ENCODE results near the gene LPP.
"Not testable (repeated sequence)": the region's sequence is repeated elsewhere in the genome, so short reads cannot be mapped to it uniquely, and the experiment has no call there.

Gene LPP

GRCh38 chr3:188125076-188125475 is 28.9 kb upstream of the LPP start:
- DNase-seq (ENCODE audit: low spot score): no peak
- ChIA-PET POLR2A (ENCODE audit: low non-redundant PET) (no interaction called here), CTCF (no interaction called here)
- no peak overlapping the region for H3K27ac ChIP-seq
- TF ChIP-seq, protein P1, sequence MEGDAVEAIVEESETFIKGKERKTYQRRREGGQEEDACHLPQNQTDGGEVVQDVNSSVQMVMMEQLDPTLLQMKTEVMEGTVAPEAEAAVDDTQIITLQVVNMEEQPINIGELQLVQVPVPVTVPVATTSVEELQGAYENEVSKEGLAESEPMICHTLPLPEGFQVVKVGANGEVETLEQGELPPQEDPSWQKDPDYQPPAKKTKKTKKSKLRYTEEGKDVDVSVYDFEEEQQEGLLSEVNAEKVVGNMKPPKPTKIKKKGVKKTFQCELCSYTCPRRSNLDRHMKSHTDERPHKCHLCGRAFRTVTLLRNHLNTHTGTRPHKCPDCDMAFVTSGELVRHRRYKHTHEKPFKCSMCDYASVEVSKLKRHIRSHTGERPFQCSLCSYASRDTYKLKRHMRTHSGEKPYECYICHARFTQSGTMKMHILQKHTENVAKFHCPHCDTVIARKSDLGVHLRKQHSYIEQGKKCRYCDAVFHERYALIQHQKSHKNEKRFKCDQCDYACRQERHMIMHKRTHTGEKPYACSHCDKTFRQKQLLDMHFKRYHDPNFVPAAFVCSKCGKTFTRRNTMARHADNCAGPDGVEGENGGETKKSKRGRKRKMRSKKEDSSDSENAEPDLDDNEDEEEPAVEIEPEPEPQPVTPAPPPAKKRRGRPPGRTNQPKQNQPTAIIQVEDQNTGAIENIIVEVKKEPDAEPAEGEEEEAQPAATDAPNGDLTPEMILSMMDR (conservative IDR thresholded peaks at IDR 0.05; ENCODE audit: low read depth): no peak

DNA sequence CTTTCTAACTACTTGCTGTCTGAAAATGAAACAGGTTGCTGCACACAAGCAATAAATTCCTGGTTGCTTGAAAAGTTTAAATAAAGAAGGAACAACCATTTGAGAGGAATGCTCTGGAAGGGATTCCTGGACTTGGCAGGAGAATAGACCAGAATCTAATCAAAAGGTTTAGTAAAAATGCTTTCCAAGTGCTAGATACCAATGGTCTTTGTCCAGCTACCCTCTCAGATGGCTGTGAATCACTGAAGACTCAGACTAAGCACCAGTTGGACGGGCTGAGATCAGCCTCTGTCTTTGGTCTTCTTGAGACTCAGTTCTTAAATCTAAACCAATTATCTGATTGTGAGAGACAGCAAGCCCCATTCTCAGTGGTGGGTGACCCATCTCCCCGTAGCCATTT is 27.7 kb upstream of the LPP start:
- no peak overlapping the region for H3K27ac ChIP-seq
- TF ChIP-seq, protein P1 (conservative IDR thresholded peaks at IDR 0.05; ENCODE audit: low read depth): no peak
- DNase-seq (ENCODE audit: low spot score): no peak
- CTCF ChIA-PET: interaction anchor here (0.6 kb wide), 1 partner anchor 9 kb away, joined by 3 read pairs; no protein-coding TSS in a partner anchor
- POLR2A ChIA-PET (ENCODE audit: low non-redundant PET): no interaction called here

DNA sequence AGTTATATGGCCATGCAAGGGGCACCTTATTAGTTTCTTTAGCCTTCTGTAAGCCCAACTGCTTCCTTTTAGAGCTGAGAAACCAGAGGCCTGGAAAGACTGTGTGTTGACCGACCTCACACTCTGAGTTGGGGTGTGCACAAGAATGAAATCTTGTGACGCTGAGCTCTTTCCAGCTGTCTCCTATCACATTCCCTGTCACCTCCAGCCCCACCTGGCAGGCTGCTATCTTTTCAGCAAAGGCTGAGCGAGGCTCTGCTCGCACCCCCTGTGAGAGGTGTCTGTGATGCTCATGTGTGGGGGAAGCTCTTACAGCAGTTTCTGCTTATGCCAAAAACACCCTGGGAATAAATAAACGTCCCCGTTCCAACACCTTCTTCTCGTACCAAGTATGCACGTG is 27.0 kb upstream of the LPP start:
- H3K27ac ChIP-seq: no peak overlapping the region
- ChIA-PET CTCF (interaction anchor here (0.6 kb wide), 2 partner anchors 8 to 1773 kb away, joined by 3 read pairs; no protein-coding TSS in a partner anchor), POLR2A (ENCODE audit: low non-redundant PET) (no interaction called here)
- TF ChIP-seq, protein P1 (conservative IDR thresholded peaks at IDR 0.05; ENCODE audit: low read depth): no peak
- DNase-seq (ENCODE audit: low spot score): no peak

DNA sequence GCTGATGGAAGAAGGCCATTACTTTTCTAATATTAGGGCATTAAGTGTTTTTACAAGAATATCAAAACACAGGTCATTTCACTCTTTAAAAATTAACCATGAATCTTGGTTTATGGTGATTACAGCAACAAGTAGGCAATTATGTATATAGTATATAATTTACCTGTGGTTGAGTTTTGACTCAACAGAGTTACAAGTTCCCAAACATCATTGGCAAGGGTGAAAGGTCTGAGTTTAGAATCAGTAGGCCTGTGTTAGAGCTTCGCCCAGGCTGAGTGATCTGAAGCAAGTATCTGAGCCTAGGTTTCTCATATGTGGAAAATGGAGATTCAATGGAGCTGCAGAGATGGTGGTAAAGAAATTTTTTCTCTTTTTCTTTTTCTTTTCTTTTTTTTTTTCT is 25.1 kb upstream of the LPP start:
- ChIA-PET CTCF (no interaction called here), POLR2A (ENCODE audit: low non-redundant PET) (no interaction called here)
- no peak for DNase-seq (ENCODE audit: low spot score)
- H3K27ac ChIP-seq: no peak overlapping the region
- TF ChIP-seq, protein P1 (conservative IDR thresholded peaks at IDR 0.05; ENCODE audit: low read depth): no peak

GRCh38 chr3:188131023-188131422 is 22.9 kb upstream of the LPP start:
- ChIA-PET CTCF (interaction anchor here (0.6 kb wide), 1 partner anchor 811 kb away, joined by 4 read pairs; no protein-coding TSS in a partner anchor), POLR2A (ENCODE audit: low non-redundant PET) (interaction anchor here (1.0 kb wide), 1 partner anchor 388 kb away, joined by 3 read pairs; no protein-coding TSS in a partner anchor)
- not testable (repeated sequence) for DNase-seq (ENCODE audit: low spot score); H3K27ac ChIP-seq

DNA sequence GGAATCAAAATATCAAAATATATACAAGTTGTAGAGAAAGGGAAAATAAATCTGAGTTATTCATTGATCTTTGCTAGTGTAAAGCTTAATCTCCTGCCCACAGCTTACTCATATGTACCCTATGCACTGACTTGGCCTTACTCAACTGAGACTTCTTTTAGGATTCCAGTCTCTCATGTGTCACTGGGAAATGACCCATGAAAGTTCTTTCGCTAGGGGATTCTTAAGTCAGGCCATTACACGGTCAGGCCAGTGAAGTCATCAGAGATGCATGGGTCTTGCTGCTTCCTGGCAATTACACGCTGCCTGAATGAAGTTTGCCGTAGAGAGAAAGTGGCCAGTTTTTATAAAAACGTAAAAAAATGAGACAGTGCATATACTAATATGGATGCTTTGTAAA is 20.7 kb upstream of the LPP start:
- TF ChIP-seq, protein P1 (conservative IDR thresholded peaks at IDR 0.05; ENCODE audit: low read depth): no peak
- H3K27ac ChIP-seq: no peak overlapping the region
- ChIA-PET CTCF (no interaction called here), POLR2A (ENCODE audit: low non-redundant PET) (no interaction called here)
- no peak for DNase-seq (ENCODE audit: low spot score)

GRCh38 chr3:188133646-188134045 is 20.3 kb upstream of the LPP start:
- ChIA-PET POLR2A (ENCODE audit: low non-redundant PET) (no interaction called here), CTCF (no interaction called here)
- TF ChIP-seq, protein P1 (conservative IDR thresholded peaks at IDR 0.05; ENCODE audit: low read depth): no peak
- no peak overlapping the region for H3K27ac ChIP-seq
- DNase-seq (ENCODE audit: low spot score): no peak
